HG03060 (cell line): ENCODE results near the gene QKI.
"Not testable (repeated sequence)": the region's sequence is repeated elsewhere in the genome, so short reads cannot be mapped to it uniquely, and the experiment has no call there.

Experiments used
- ATAC-seq: cut with Tn5 transposase; IDR thresholded peaks from one replicate; pipeline ENCODE4 v1.9.1; 2021; ENCODE audit warnings: low read depth, moderate number of reproducible peaks; ENCODE audit not compliant: unreplicated experiment

Gene QKI

DNA sequence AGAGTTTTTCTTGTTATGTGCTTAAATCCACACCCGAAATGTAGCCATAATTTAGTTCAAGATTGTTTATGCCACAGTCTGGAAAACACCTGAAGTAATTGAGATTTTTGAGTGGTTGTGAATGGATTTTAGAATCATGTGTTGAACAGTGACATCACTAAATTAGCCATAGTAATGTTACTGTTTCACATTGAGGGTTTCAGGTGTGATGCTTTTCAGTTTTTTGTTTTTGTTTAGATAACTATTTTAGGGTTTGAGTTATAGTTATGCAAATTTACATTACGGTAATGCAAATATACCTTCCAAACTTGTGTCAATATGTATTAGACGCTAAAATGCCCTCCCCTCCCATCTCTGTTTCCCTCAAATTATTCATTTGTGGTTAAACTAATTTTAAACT is 22.9 kb downstream of the QKI start:
- no peak for ATAC-seq

DNA sequence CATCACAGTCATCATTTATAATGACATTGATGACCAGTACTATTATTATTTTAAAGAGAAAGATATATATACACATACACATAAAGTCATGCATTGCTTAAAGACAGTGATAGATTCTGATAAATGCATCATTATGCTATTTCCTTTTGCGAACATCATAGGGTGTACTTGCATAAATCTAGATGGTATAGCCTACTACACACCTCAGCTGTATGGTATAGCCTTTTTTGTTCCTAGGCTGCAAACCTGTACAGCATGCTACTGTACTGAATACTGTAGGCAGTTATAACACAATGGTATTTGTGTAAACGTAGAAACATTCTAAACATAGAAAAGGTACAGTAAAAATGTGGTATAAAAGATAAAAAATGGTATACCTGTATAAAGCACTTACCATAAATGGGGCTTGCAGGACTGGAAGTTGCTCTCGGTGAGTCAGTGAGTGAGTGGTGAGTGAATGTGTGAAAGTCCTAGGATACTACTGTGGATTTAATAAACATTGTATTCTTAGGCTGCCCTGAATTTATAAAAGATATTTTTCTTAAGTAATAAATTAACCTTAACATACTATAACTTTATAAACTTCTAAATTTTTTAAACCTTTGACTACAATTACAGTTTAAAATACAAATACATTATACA is 23.9 kb downstream of the QKI start:
- ATAC-seq: no peak

DNA sequence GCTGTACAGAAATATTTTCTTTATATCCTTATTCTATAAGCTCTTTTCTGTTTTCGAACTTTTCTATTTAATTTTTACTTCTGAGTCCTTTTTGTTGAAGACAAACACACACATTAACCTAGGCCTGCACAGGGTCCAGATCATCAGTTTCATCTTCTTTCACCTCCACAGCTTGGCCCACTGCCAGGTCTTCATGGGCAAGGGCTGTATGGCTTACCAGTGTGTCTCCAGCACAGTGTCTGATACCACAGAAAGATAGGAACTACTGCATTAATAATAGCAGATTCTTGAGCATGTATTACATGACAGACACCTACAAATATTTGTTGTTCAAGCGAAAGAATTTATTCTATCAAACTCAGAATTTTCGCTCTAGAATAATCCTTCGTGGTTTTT is 24.4 kb downstream of the QKI start:
- ATAC-seq: no peak

DNA sequence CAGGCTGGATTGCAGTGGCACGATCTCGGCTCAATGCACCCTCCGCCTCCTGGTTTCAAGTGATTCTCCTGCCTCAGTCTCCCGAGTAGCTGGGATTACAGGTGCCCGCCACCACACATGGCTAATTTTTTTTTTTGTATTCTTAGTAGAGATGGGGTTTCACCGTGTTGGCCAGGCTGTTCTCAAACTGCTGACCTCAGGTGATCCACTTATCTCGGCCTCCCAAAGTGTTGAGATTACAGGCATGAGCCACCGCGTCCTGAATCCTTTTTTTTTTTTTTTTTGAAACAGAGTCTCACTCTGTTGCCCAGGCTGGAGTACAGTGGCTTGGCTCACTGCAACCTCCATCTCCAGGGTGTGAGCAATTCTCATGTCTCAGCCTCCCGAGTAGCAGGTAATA is 24.9 kb downstream of the QKI start:
- ATAC-seq: not testable (repeated sequence)

DNA sequence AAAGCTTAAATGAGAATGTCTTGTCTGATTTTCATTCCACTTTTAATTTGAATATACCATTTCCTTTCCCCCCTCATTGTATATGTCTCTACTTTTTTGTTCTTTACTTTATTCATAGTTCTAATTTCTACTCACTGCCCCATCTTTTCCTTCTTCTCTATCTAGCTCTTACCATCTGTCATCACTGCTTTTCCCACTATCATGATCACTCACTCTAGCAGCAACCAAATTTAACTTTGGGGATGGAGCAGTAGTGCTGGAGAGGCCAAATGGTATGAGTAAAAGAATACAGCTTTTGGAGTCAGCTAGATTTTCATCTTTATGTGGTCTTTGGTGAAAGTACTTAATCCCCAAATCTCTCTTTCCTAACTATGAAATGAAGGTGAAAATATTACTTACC is 25.5 kb downstream of the QKI start:
- ATAC-seq: no peak

DNA sequence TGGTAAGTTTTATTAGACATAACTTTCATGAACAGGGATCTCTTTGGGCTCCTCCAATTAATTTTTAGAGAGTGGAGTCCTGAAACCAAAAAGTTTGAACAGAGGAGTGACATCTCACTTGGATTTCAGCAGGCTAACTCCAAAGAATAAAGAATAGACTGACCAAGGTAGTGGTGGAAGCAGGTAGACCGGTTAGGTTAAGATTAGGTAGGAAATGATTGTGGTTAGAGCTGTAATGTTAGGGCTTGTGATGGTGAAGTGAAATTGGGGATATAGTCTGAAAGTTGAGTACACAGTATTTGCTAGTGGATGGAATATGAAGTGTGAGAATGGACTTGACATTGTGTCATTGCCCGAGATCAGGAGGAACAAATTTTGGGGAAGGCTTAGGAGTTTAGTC is 27.8 kb downstream of the QKI start:
- no peak for ATAC-seq

DNA sequence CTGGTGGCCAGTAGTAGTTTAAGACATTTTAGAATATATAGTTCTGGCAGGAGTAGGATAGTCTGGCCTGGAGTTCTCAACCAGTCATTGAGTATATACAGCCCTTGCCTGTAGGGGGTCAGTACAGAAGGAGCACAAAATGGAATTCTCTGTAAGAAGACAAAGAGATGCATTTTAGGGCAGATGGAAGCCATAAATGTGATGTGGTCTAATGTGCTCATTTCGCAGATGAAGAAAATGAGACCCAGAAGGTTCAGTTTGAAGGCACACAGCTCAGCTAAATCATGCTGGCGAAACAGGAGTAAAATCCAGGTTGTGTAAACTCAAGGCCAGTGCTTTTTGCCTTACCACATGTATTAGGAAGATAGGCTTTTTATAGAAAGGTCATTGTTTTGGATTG is 29.6 kb downstream of the QKI start:
- ATAC-seq: no peak

DNA sequence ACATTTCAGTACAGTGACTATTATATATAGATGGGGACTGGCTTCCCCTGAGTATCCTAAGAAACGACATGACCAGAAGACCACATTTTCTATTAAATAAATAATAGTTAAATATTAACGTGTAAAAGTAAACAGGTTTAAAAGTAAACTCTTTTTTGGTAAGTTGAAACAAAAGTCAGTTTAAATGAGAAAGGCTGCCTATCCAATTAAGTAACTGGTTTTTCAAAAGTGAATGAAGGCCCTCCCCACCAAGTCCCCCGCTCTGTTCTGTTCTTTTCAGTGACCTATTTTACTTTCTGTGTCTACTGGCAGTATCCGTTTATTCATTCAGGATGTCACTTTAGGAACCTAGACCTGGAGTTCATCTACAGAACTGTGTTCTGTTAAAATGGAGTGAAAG is 32.0 kb downstream of the QKI start:
- no peak for ATAC-seq

DNA sequence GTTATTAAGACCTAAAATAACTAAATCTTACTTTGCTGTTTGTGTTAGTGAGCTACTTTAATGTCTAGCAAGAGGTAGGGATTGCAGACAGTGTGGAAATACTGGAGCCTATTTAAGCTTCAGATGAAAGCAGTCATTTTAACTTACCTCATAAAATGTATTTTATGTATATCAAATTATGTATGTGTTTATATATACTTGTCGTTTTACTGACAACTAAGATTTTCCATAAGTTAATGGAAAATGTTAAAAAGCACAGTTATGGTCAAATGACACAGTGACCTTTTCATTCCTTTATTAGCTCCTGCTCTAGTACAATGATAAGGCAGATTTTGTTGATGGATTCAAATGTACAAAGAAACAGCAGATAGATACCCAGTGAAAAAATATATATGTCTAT is 34.6 kb downstream of the QKI start:
- no peak for ATAC-seq

DNA sequence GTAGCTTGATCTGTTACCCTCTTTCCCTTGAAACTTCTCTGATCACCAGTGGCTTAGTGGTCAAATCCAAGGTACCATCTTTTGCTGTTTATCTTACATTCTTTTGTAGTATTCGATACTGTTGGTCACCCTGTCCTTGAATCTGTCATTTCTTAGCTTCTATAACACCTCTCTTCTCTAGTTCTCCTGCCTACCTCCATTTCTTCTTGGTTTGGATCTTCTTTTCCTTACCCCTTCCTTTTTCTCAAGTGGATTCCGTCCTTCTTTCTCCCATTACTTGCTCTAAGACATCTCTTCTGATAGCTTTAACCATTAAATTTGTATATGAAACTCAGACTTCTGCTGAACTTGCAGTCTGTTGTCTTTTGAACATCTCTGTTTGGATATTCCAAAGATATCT is 39.9 kb downstream of the QKI start:
- ATAC-seq: no peak

DNA sequence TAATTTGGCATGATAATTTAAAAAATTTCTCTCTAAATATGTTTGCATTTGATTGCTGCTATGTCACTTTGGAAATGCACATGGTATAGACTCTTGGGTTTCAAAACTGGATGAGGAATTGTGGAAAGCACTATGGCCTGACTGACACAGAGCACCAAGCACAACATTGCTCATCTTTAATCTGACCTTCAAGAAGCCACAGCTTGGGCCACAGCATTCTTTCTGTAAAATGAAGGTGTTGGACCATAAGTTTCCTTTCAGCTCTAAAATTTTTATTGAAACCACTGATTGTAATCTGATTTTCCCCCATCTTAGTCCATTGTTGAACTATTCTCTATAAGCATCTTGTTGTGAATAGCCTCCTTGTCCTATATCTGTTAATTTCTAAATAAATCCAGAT is 41.0 kb downstream of the QKI start:
- ATAC-seq: no peak

DNA sequence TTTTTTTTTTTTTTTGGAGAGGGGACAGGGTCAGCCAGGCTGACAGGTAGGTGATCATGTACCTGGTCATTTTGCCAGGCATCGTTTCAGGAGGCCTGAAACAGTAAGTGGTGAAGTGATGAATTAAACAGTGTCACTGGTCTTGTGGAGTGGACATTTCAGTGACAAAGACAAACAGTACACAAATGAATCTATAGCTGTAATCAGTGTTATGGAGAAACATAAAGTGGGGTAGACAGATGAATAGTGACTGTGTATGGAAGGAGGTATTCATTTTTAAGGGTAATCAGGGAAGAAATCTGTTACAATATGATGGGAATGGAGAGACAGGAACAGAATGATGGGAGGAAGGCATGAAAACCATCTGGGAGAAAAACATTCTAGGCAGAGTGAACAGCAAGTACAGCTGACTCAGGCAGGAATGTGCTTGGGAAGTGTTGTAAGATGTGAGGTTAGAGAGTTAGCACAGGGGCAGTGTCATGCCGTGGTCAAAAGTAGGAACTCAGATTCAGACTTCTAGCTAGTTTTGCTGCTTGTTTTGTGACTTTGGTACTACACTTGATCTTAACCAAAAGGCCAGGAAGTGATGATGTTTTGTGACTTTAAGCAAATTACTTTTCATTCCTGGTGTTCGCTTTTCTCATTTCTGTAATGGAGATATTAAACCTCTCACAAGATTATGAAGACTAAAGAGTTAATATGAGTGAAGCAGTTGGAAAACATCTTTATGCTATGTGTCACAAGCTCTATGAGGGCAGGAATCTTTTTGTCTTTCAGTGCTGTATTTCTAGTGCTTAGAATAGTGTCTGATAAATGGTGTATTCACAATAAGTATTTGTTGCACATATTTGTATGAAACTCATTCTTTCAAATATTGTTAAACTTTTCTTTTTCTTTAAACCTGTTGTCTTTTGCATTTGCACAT is 43.4 kb downstream of the QKI start:
- no peak for ATAC-seq

DNA sequence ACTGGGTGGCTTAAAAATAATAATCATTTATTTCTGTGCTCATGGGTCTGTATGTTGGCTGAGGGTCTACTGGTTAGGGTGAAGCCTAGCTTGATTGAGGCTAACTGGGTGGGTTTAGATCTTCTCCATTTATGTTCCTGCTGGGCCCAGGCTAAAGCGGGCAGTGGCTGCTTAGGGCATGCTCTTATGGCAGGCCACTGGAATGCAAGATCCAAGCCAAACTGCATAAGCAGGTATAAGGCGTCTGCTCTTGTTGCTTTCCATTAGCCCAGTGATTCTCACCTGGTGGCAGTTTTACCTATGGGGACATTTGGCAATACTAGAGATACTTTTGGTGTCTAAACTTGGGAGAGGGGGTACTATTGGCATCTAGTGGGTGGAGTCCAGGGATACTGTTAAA is 44.5 kb downstream of the QKI start:
- ATAC-seq: no peak

DNA sequence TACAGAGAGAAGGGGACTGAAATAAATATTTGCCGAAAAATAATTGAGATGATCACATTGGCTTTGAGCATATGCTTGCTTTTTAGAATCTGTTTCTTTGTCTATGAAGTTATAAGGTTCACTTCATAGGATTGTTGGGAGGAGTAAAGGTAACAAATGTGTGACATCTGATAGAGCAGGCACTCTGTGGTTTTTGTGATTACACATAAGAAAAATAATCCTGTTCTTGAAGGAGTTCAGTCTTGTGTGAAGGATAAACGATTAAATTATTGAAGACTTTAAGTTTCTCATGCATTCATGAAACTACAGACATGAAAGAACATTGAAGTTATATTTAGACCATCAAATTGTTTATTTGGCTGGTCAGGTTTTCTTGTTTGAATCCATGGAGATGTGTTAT is 45.0 kb downstream of the QKI start:
- ATAC-seq: no peak

DNA sequence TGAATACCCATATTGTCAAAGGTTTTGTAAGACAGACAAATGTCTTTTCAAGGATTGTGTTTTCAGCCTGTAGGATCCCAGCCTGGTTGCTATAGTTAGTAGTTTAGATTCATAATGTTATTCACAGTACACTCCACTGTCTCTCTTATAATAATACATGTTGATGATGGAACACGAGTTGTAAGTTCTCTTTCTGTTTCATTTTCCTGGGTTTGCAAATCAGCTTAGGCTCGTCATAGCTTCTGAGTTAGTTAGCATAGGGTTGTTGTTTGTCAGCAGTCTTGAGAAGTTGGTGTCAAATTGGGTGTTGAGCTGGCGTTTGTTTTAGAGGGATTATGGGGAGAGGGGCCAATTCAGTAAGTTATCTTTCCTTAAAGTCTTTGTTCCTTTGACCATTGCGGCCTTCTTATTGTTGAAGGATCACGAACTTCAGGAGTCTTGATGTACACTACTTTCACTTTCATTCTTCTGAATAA is 45.8 kb downstream of the QKI start:
- ATAC-seq: peak; percentile 73

DNA sequence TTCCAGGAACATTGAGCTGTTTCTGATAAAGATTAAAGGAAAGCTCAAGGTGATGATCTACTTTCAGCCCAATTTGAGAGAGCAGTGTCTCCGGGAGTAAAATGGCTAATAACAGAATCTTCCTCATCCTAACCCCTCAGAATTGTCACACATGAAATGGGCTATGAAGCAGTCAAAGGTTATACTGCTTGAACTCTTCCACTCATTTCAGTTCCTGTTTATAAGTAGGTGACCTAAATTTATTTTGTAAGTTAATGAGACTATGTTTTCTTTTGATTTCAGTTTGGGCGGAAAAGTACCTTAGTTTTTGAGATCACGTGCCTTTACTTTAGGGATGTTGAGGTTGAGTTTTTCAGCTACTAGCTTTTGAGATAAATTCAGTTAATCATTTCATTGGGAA is 47.2 kb downstream of the QKI start:
- no peak for ATAC-seq

DNA sequence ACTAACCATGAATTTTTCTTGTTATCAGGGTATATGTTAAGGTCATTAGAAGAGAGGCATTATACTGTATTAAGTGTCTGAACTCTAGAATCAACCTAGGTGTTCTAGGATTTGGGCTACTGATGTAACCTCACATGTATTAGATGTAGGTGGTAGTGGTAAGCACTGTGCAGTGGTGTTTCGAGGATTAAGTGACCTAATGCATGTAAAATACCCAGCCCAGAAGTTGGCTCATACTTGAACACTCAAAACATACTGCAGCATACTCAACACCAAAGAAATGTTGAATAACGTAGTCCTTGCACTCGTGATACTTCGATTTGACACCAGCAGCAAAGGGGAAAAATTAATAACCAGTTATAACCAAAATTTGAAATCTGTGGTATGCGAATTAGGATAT is 48.7 kb downstream of the QKI start:
- no peak for ATAC-seq

DNA sequence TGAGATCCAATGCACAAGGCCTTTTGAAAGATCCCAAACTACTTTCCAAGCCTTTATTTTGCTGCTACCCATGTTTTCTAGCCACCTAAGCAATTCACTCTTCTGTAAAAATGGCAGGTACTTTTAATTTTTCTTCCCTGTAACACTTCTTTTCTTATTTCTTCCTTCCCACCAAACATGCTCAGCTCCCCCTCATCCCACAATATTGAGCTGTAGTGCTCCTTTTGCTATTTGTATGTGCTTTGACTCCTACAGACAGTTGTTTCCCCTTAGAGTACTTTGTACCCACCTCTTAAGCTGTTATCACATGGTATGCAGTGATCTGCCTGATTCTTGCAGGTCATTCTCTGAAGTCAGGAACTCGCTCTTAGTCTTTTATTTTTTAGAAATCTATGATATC is 49.3 kb downstream of the QKI start:
- ATAC-seq: no peak

DNA sequence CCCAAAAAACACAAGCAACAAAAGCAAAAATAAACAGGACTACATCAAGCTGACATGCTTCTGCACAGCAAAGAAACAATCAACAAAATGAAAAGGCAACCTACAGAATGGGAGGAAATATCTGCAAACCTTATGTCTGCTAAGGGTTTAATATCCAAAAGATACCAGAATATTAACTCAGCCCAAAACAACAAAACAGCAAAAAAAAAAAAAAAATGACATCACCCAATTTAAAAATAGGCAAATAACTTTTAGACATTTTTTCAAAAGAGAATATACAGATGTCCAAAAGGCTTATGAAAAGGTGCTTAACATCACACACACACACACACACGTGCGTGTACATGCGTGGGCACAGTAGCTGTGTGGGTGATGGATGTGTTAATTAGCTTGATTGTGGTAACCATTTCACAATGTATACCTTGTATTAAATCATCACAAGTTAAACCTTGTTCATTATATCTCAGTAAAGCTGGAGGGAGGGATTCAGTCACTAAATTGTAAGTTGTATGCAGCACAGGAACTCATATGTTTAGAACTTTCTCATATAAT is 52.4 kb downstream of the QKI start:
- no peak for ATAC-seq

DNA sequence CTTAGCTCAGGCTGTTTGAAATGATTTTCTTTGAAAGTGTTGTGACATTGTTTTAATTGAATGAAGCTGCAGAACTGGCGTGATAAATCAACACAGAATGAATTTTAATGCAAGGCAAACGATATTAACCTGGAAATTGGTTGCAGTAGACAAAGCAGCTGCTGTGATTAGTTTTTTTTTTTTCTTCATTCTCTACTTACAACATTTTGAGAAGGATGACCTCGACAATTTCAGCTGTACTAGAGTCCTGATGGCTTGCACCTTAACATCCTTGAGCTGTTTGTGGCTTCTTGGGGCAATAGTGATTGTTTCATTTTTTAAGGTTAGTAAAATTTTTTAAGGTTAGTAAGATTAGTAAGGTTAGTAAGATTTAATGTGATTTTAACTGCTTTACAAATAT is 54.2 kb downstream of the QKI start:
- no peak for ATAC-seq

DNA sequence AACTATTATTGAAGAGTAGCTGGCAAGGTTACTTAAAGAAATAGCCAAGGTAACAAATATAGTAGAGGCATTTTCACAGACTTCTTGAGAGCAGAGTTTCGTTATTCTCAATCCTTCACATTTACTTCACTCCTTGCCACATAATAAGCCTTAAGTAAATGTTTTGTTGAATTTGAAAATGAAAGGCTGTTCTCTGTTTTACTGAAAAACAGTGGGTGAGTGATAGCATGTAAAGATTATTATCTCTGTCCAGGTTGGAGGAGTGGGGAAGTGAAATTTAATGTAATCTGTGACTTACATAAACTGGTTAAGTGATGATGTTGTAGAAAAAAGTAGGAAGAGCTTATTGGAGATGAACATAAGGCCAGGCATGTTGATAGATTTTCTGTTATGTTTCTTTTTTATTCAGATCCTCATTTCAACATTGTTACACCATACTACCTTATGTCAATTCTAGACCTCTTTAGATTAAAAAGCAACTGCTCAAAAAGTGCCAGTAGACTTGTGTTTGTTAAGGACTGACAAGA is 55.0 kb downstream of the QKI start:
- no peak for ATAC-seq

DNA sequence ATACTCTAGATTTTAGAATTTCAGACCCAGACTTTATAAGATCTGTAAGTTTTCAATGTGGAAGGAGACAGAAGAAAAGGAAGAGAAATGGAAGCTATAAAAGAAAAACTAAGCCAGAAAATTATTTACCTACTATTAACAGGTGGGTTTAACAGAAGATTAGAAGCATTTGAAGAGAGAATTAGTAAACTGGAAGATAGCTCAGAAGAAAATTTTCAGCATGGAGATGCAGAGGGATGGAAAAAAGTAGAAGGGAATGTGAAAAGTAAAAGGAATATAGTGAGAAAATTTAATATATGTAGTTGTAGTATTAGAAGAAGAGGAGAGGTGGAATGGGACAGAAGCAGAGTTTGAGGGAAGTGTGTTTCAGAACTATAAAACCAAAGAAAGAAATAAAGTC is 56.1 kb downstream of the QKI start:
- no peak for ATAC-seq
